NT2/D1 (cell line): ENCODE results near the gene HAP1.
"Not testable (repeated sequence)": the region's sequence is repeated elsewhere in the genome, so short reads cannot be mapped to it uniquely, and the experiment has no call there.

Experiments used
- SUZ12 ChIP-seq: IDR thresholded peaks from 2 replicates; pipeline ENCODE4 v1.6.1; 2011; ENCODE audit not compliant: insufficient read length, insufficient read depth; ENCODE audit errors: extremely low read depth
- YY1 ChIP-seq: IDR thresholded peaks from 2 replicates; pipeline ENCODE4 v1.6.1; 2011; ENCODE audit not compliant: insufficient read length, insufficient read depth
- ZNF274 ChIP-seq: IDR thresholded peaks from 2 replicates; pipeline ENCODE4 v1.6.1; 2011; ENCODE audit warnings: mild to moderate bottlenecking, low read depth, low read length

- TF ChIP-seq YY1, ZNF274, SUZ12: not testable (repeated sequence)
Measured at GRCh38 chr17:41685753-41686152, 48.7 kb downstream of the HAP1 start.
